ENCODE results near the gene PLAAT5.

The PLAAT5 gene

GRCh38 chr11:63511048-63511748 lies 20.2 kb upstream of the PLAAT5 start:
- DNase-seq = no peak

- DNase-seq = no peak
Measured at GRCh38 chr11:63510360-63511047, 19.5 kb upstream of the PLAAT5 start.

GRCh38 chr11:63508745-63509144 lies 17.8 kb upstream of the PLAAT5 start:
- DNase-seq = no peak

GRCh38 chr11:63508009-63508408 lies 17.0 kb upstream of the PLAAT5 start:
- no peak for DNase-seq

- DNase-seq = no peak
Measured at GRCh38 chr11:63507511-63507910, 16.5 kb upstream of the PLAAT5 start.

- DNase-seq = peak; percentile 56
Measured at GRCh38 chr11:63506876-63507275, 15.9 kb upstream of the PLAAT5 start.

GRCh38 chr11:63505857-63506528 lies 15.0 kb upstream of the PLAAT5 start, which contains the start of gene LGALS12:
Gene LGALS12, plus strand, starts transcription at chr11:63506084. Its CDS starts 375 bp downstream, at chr11:63506459.
- no peak for DNase-seq

- DNase-seq = no peak
Measured at GRCh38 chr11:63504933-63505586, 14.1 kb upstream of the PLAAT5 start.

- DNase-seq = no peak
Measured at GRCh38 chr11:63504054-63504453, 13.1 kb upstream of the PLAAT5 start.

GRCh38 chr11:63503492-63503891 lies 12.5 kb upstream of the PLAAT5 start:
- DNase-seq = no peak

- no peak for DNase-seq
Measured at GRCh38 chr11:63502252-63502820, 11.4 kb upstream of the PLAAT5 start.

- DNase-seq = no peak
Measured at GRCh38 chr11:63501236-63501635, 10.3 kb upstream of the PLAAT5 start.

GRCh38 chr11:63499874-63500273 lies 8.9 kb upstream of the PLAAT5 start:
- DNase-seq = no peak

GRCh38 chr11:63494975-63495374 lies 4.0 kb upstream of the PLAAT5 start:
- no peak for DNase-seq

- DNase-seq = no peak
Measured at GRCh38 chr11:63493127-63493526, 2.2 kb upstream of the PLAAT5 start.

GRCh38 chr11:63492441-63492840 lies 1.5 kb upstream of the PLAAT5 start:
- no peak for DNase-seq

- DNase-seq = no peak
Measured at GRCh38 chr11:63491636-63492372, 837 bp upstream of the PLAAT5 start.

- no peak for DNase-seq
Measured at GRCh38 chr11:63491240-63491587, 247 bp upstream of the PLAAT5 start.

- DNase-seq = no peak
Measured at GRCh38 chr11:63489879-63490278, 1.1 kb downstream of the PLAAT5 start.

GRCh38 chr11:63488789-63489188 lies 2.2 kb downstream of the PLAAT5 start:
- no peak for DNase-seq

- DNase-seq = no peak
Measured at GRCh38 chr11:63485777-63486176, 5.2 kb downstream of the PLAAT5 start.

- DNase-seq = no peak
Measured at GRCh38 chr11:63480039-63480438, 10.9 kb downstream of the PLAAT5 start.
